SK-N-SH (cell line): Measurements from ENCODE around the gene KCNC4.

ENCODE experiments used
- CHD2 ChIP-seq: fragments of 150-350 bp; IDR thresholded peaks from 2 replicates; pipeline ENCODE4 v1.6.1; 2018; ENCODE audit warnings: low read length; ENCODE audit not compliant: partially characterized antibody
- GATA2 ChIP-seq: sonication (generic); formaldehyde crosslinking; IDR thresholded peaks from 2 replicates; pipeline ENCODE4 v1.5.0; 2020; ENCODE audit warnings: mild to moderate bottlenecking, missing genetic modification reagents
- IRF3 ChIP-seq: fragments of 150-350 bp; IDR thresholded peaks from 2 replicates; pipeline ENCODE4 v1.6.1; 2016; ENCODE audit warnings: mild to moderate bottlenecking, low read depth, low read length
- MXI1 ChIP-seq: IDR thresholded peaks from 2 replicates; pipeline ENCODE4 v1.6.1; 2012; ENCODE audit warnings: mild to moderate bottlenecking, low read depth, low read length, improper control_type of control experiment
- NFIC ChIP-seq: IDR thresholded peaks from 2 replicates; pipeline ENCODE4 v1.4.0; 2012; ENCODE audit warnings: borderline replicate concordance
- PBX3 ChIP-seq: IDR thresholded peaks from 2 replicates; pipeline ENCODE4; 2012
- POLR2AphosphoS5 ChIP-seq: IDR thresholded peaks from 2 replicates; pipeline ENCODE4 v1.6.1; 2012; ENCODE audit warnings: low read depth, low read length
- RXRA ChIP-seq: IDR thresholded peaks from 2 replicates; pipeline ENCODE4 v1.4.0; 2012; ENCODE audit warnings: low read depth, mild to moderate bottlenecking, borderline replicate concordance
- ZBTB33 ChIP-seq: IDR thresholded peaks from 2 replicates; pipeline ENCODE4 v1.4.0; 2012; ENCODE audit warnings: low read depth, borderline replicate concordance
- TF ChIP-seq, protein P1 (sequence below): fragments of 200-600 bp; sonication (generic); IDR thresholded peaks from 2 replicates; pipeline ENCODE4 v1.6.1; 2017; ENCODE audit warnings: antibody characterized with exemption, mild to moderate bottlenecking, moderate library complexity
- TF ChIP-seq, protein P2 (sequence below): IDR thresholded peaks from 2 replicates; pipeline ENCODE4 v1.4.0; 2012; ENCODE audit warnings: low read depth

GRCh38 chr1:110173466-110174105, 36.5 kb upstream of the KCNC4 start:
- TF ChIP-seq, protein P1, sequence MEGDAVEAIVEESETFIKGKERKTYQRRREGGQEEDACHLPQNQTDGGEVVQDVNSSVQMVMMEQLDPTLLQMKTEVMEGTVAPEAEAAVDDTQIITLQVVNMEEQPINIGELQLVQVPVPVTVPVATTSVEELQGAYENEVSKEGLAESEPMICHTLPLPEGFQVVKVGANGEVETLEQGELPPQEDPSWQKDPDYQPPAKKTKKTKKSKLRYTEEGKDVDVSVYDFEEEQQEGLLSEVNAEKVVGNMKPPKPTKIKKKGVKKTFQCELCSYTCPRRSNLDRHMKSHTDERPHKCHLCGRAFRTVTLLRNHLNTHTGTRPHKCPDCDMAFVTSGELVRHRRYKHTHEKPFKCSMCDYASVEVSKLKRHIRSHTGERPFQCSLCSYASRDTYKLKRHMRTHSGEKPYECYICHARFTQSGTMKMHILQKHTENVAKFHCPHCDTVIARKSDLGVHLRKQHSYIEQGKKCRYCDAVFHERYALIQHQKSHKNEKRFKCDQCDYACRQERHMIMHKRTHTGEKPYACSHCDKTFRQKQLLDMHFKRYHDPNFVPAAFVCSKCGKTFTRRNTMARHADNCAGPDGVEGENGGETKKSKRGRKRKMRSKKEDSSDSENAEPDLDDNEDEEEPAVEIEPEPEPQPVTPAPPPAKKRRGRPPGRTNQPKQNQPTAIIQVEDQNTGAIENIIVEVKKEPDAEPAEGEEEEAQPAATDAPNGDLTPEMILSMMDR = no peak
- no peak for TF ChIP-seq POLR2AphosphoS5
- no peak for TF ChIP-seq GATA2 (CRISPR knock-in tag)
- no peak for TF ChIP-seq RXRA
- no peak for TF ChIP-seq MXI1
- no peak for TF ChIP-seq PBX3
- TF ChIP-seq ZBTB33 = no peak
- TF ChIP-seq CHD2 = no peak
- TF ChIP-seq, protein P2, sequence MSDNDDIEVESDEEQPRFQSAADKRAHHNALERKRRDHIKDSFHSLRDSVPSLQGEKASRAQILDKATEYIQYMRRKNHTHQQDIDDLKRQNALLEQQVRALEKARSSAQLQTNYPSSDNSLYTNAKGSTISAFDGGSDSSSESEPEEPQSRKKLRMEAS = no peak
- no peak for TF ChIP-seq NFIC
- TF ChIP-seq IRF3 = no peak
